ENCODE measurements around the gene MED13L. TPM values are rescaled to one million over a fixed set of nuclear protein-coding genes. Genes with fewer than 3 reads are reported as not detected.

Gene MED13L
- total and polyA plus RNA-seq, 12 donors, result 9.4 to 76.5 (median 64.2) TPM

DNA sequence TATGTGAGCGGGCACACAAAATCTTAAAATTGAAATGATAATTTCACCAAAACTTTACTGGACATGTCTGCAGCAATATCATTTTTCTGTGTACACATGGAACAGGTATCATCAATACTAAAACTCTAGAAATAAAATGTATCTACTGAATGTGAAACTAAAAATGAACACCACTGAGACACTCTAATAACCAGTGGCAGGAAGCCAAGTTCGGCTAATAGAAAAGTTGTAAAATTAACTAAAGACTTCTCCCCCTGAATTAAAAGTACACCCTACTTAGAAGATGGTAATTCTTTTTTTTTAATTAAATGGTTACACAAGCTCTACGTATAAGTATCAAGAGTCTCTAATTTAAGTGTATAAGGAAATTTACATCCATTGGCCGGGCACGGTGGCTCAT lies 227.2 kb downstream of the MED13L start:
- DNase-seq (no peak), ATAC-seq (no peak)
- Histone ChIP-seq H3K9me3 (no peaks in the 10 kb centered on the region), H3K27ac (no peak overlapping the region), H3K4me1 (peaks cover 6 to 81% (median 64%) of the 10 kb centered on the region in 9 donors), H3K36me3 (no peaks in the 10 kb centered on the region), H3K4me3 (no peak overlapping the region), H3K27me3 (no peaks in the 10 kb centered on the region)
- intact Hi-C loops (cut with DNase I), result no loop called here
- WGBS, 2 donors, result 64 to 67% methylated on average over 5 of the region's 5 CpGs
- TF ChIP-seq, protein P1, sequence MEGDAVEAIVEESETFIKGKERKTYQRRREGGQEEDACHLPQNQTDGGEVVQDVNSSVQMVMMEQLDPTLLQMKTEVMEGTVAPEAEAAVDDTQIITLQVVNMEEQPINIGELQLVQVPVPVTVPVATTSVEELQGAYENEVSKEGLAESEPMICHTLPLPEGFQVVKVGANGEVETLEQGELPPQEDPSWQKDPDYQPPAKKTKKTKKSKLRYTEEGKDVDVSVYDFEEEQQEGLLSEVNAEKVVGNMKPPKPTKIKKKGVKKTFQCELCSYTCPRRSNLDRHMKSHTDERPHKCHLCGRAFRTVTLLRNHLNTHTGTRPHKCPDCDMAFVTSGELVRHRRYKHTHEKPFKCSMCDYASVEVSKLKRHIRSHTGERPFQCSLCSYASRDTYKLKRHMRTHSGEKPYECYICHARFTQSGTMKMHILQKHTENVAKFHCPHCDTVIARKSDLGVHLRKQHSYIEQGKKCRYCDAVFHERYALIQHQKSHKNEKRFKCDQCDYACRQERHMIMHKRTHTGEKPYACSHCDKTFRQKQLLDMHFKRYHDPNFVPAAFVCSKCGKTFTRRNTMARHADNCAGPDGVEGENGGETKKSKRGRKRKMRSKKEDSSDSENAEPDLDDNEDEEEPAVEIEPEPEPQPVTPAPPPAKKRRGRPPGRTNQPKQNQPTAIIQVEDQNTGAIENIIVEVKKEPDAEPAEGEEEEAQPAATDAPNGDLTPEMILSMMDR (IDR thresholded peaks at IDR 0.05), result no peak

DNA sequence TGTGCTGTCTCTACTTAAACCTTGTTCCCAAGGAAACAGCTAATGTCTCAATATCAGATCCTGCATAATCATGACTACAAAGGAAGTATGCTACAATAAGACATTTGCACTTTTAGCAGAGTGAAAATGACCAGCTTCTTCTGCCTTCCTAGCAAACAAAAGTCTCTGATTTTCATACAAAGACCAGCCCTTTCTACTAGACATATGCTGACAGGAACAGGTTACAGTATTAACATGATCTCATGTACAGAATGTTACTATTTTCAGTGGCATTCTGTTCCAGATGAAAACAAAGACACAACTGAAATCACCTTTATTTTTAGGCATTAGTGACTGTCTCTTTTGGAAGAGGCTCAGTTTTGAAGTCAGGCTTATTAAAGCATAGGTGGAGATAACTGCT lies 228.6 kb downstream of the MED13L start:
- peak; percentile 36 to 87 (median 74) for ATAC-seq
- H3K4me3 ChIP-seq, result no peak overlapping the region
- H3K9me3 ChIP-seq, result no peaks in the 10 kb centered on the region
- H3K4me1 ChIP-seq, result peaks cover 6 to 86% (median 71%) of the 10 kb centered on the region in 9 donors
- intact Hi-C loops (cut with DNase I), result no loop called here
- peak overlapping the region in 4 of 10 donors; percentile 36 to 58 (median 48) for H3K27ac ChIP-seq
- no peaks in the 10 kb centered on the region for H3K27me3 ChIP-seq
- no peaks in the 10 kb centered on the region for H3K36me3 ChIP-seq
- TF ChIP-seq, protein P1 (IDR thresholded peaks at IDR 0.05), result no peak
- no peak for DNase-seq

DNA sequence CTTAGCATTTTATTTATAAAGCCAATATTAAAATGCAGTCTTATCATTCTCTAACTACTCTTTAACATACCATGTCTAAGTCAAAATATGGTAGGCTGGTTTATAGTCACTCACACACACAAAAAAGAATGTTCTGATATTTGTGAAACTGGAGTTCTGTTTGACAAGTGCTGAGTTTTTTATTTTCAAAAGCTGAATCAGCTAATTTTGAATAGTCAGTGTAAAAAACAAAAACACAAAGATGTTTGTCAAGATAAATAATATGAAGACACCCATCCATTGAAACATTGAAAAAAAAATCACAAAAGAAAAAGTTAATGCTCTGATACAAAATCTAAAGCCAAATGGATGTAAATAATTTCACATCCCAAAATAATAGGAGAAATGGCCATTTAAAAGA lies 231.5 kb downstream of the MED13L start:
- TF ChIP-seq, protein P1 (IDR thresholded peaks at IDR 0.05), result no peak
- H3K4me3 ChIP-seq, result no peak overlapping the region
- no peak for DNase-seq
- no peak for ATAC-seq
- no peaks in the 10 kb centered on the region for H3K27me3 ChIP-seq
- no peak overlapping the region for H3K27ac ChIP-seq
- H3K4me1 ChIP-seq, result peaks cover 3 to 76% (median 60%) of the 10 kb centered on the region in 9 donors
- intact Hi-C loops (cut with DNase I), result no loop called here
- no peaks in the 10 kb centered on the region for H3K36me3 ChIP-seq
- no peaks in the 10 kb centered on the region for H3K9me3 ChIP-seq

DNA sequence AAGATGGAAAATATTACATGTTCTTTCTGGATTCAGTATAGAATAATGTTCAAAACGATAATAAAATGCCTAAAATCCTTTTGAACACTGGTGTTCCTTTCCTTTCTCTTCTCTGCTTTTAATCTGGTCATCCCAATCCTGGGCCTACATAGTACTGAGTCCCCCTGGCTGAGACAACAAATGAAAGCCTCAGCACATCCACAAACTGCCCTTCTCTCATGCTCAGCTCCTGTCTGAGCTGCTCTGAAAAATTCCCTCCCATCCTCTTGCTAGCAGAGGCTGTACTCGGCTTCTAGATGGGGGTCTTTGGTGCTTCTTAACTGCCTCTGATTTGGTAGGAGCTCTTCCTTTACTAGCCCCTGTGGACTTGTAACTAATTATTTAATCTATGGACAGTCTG lies 232.3 kb downstream of the MED13L start:
- Histone ChIP-seq H3K4me1 (peaks cover 3 to 67% (median 51%) of the 10 kb centered on the region in 9 donors), H3K27ac (no peak overlapping the region), H3K36me3 (no peaks in the 10 kb centered on the region), H3K9me3 (no peaks in the 10 kb centered on the region), H3K27me3 (no peaks in the 10 kb centered on the region), H3K4me3 (no peak overlapping the region)
- TF ChIP-seq, protein P1 (IDR thresholded peaks at IDR 0.05), result no peak
- 94 to 95% methylated on average over 2 of the region's 2 CpGs for WGBS, 2 donors
- intact Hi-C loops (cut with DNase I), result no loop called here
- no peak for DNase-seq
- no peak for ATAC-seq

Data from heart right ventricle (tissue), 16 donors.